ENCODE data around the gene CPED1. TPM values are rescaled to one million over a fixed set of nuclear protein-coding genes. Genes with fewer than 3 reads are reported as not detected.

Gene CPED1
- total RNA-seq, 1 donor from 2014 or later: 3.9 TPM

DNA sequence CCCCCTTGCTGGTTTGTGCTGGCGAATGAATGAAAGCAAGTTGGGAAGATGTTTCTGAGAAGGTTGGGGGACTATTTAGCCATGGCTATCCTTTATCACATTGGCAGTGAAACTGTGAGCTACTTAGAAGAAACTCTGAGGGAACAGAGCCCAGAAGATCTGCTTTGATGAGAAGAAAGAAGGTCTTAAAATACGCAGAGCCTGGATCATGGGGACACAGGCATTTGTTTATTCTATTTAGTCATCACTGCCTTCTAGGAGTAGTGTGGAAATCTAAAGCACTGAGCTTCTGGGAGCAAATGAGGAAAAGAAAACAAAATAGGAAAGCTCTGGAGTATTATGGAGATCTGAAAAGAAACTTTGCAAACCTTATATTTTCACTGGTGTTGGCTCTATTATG is 28.5 kb downstream of the CPED1 start:
- Mint-ChIP-seq H3K27me3 (ENCODE audit: unreplicated experiment) (no peaks in the 10 kb centered on the region), H3K36me3 (ENCODE audit: unreplicated experiment) (no peaks in the 10 kb centered on the region), H3K9me3 (ENCODE audit: unreplicated experiment) (no peaks in the 10 kb centered on the region), H3K27ac (ENCODE audit: unreplicated experiment) (peak overlapping the region; percentile 74), H3K4me3 (ENCODE audit: unreplicated experiment) (no peak overlapping the region), H3K4me1 (ENCODE audit: unreplicated experiment) (peaks cover 44% of the 10 kb centered on the region)
- TF ChIP-seq, protein P1, sequence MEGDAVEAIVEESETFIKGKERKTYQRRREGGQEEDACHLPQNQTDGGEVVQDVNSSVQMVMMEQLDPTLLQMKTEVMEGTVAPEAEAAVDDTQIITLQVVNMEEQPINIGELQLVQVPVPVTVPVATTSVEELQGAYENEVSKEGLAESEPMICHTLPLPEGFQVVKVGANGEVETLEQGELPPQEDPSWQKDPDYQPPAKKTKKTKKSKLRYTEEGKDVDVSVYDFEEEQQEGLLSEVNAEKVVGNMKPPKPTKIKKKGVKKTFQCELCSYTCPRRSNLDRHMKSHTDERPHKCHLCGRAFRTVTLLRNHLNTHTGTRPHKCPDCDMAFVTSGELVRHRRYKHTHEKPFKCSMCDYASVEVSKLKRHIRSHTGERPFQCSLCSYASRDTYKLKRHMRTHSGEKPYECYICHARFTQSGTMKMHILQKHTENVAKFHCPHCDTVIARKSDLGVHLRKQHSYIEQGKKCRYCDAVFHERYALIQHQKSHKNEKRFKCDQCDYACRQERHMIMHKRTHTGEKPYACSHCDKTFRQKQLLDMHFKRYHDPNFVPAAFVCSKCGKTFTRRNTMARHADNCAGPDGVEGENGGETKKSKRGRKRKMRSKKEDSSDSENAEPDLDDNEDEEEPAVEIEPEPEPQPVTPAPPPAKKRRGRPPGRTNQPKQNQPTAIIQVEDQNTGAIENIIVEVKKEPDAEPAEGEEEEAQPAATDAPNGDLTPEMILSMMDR (IDR thresholded peaks at IDR 0.05): no peak
- no peak for DNase-seq (ENCODE audit: extremely low spot score, unreplicated experiment)

DNA sequence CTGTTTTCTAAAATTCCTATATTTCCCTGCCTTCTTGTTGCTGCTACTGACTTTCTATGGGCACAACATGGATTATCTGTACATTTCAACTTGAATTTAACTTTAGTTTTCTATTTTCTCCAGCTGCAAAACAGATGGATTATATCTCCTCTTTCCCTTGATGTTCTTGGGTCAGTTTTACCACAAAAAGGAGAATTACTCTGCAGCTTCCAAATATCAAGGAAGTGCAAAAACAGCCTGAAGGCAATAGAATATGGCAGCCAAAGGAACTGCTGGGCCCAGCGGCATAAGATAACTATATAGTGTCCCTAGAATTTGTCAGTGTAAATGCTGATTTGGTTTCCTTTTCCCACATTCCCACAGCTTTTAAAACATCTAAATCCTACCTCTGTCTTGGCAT is 29.1 kb downstream of the CPED1 start:
- Mint-ChIP-seq H3K27me3 (ENCODE audit: unreplicated experiment) (no peaks in the 10 kb centered on the region), H3K36me3 (ENCODE audit: unreplicated experiment) (no peaks in the 10 kb centered on the region), H3K4me1 (ENCODE audit: unreplicated experiment) (peaks cover 48% of the 10 kb centered on the region), H3K9me3 (ENCODE audit: unreplicated experiment) (no peaks in the 10 kb centered on the region), H3K4me3 (ENCODE audit: unreplicated experiment) (no peak overlapping the region), H3K27ac (ENCODE audit: unreplicated experiment) (peak overlapping the region; percentile 12)
- no peak for DNase-seq (ENCODE audit: extremely low spot score, unreplicated experiment)
- TF ChIP-seq, protein P1 (IDR thresholded peaks at IDR 0.05): no peak

DNA sequence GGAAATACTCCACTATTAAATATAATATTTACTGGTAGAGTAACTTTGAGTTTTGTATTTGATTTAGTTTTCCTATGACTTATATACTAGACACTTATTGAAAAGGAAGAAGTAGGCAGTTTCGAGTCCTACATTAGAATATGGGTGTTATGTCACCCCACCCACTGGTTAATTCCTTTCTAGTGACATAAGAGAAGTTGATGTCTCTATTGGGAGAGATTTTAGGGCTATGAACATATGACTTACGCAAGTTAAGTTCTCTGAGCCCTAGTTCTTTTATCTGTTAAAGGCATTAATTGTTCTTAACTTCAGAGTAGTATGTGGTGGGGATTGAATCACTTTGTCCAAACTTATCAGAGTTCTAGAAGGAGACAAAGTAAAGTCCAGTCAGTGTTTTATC is 30.5 kb downstream of the CPED1 start:
- Mint-ChIP-seq H3K4me3 (ENCODE audit: unreplicated experiment) (no peak overlapping the region), H3K9me3 (ENCODE audit: unreplicated experiment) (no peaks in the 10 kb centered on the region), H3K27me3 (ENCODE audit: unreplicated experiment) (no peaks in the 10 kb centered on the region), H3K36me3 (ENCODE audit: unreplicated experiment) (no peaks in the 10 kb centered on the region), H3K4me1 (ENCODE audit: unreplicated experiment) (peaks cover 62% of the 10 kb centered on the region), H3K27ac (ENCODE audit: unreplicated experiment) (no peak overlapping the region)
- TF ChIP-seq, protein P1 (IDR thresholded peaks at IDR 0.05): no peak
- no peak for DNase-seq (ENCODE audit: extremely low spot score, unreplicated experiment)

DNA sequence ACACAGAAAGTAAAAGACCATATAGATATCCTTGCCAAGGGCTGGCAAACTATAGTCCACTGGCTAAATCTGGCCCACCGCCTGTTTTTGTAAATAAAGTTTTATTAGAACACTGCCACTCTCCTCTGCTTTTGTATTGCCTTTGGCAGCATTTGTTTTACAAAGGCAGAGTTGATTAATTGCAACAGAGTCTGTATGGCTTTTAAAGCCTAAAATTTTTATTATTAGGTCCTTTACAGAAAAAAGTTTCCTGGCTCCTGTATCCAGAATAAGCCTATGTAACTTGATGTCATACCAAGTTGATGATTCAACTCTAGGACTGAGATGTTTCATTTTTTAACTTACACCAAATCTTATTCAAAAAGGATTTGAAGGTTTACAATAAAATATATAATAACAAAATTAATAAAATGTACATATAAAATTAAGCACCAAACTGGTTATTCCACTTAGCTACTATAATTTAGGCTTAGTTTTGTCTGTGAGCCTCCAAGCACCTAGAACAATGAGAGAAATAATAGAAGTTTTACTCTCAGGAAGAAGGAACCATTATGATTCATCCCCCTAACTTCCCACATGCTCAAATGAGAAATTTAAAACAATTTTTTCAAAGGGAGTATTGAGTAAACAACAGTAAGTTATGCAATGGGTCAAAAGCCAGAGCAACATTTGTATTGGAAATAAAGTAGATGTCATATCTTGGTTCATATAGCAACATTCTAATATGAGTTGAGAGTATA is 31.9 kb downstream of the CPED1 start:
- Mint-ChIP-seq H3K27ac (ENCODE audit: unreplicated experiment) (peak overlapping the region; percentile 48), H3K4me3 (ENCODE audit: unreplicated experiment) (no peak overlapping the region), H3K9me3 (ENCODE audit: unreplicated experiment) (no peaks in the 10 kb centered on the region), H3K27me3 (ENCODE audit: unreplicated experiment) (no peaks in the 10 kb centered on the region), H3K36me3 (ENCODE audit: unreplicated experiment) (no peaks in the 10 kb centered on the region), H3K4me1 (ENCODE audit: unreplicated experiment) (peaks cover 74% of the 10 kb centered on the region)
- no peak for DNase-seq (ENCODE audit: extremely low spot score, unreplicated experiment)
- TF ChIP-seq, protein P1 (IDR thresholded peaks at IDR 0.05): no peak

DNA sequence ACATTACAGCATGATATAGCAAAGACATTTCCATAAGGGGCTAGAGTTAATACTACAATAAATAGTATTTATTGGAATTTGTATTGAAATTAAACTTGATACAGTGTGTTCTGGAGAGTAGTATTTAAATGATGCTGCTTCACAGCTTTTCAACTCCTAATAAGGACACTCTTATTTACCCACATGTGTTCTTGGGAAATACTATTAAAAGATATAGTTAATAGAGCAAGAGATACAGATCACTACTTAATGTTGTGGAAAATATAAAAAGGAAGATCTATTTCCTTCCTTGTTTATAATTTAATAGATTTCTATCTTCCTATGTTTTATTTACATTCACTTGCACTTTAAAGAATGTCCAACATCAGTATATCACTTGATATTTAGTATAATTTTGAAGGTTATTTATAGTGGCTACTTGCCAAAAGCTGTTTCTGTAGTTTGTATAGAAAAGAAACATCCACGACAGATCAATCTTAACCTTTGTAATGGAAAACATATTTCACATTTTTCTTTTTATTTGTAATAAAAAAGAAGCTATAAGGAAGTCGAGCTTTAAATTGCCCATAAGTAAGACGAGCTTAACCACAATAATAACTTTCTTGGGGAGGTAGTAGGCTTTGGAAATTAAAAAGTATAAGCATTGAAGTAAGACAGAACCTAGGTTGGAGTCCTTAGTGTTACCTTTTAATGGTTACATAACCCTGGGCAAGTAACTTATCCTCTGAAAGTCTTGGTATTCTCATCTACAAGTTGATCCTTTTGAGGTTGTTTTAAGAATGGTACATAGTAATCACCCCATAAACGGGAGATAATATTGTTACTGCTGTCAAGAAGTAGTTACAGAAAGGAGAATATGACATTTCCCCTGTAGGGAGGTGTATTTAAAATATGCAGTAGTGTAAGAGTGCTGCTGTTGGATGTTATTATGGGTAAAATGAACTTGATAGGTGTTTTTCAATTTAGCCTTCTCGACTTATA is 32.8 kb downstream of the CPED1 start:
- Mint-ChIP-seq H3K4me1 (ENCODE audit: unreplicated experiment) (peaks cover 76% of the 10 kb centered on the region), H3K4me3 (ENCODE audit: unreplicated experiment) (no peak overlapping the region), H3K27ac (ENCODE audit: unreplicated experiment) (peak overlapping the region; percentile 48), H3K9me3 (ENCODE audit: unreplicated experiment) (no peaks in the 10 kb centered on the region), H3K27me3 (ENCODE audit: unreplicated experiment) (no peaks in the 10 kb centered on the region), H3K36me3 (ENCODE audit: unreplicated experiment) (no peaks in the 10 kb centered on the region)
- TF ChIP-seq, protein P1 (IDR thresholded peaks at IDR 0.05): no peak
- no peak for DNase-seq (ENCODE audit: extremely low spot score, unreplicated experiment)

Measured in osteocyte (in vitro differentiated cells).